GM21515 (cell line): ENCODE results near the gene SLC30A7.
"Not testable (repeated sequence)": the region's sequence is repeated elsewhere in the genome, so short reads cannot be mapped to it uniquely, and the experiment has no call there.

ENCODE experiments used
- ATAC-seq: cut with Tn5 transposase; IDR thresholded peaks from one replicate; pipeline ENCODE4 v1.9.1; 2021; ENCODE audit not compliant: unreplicated experiment

Gene SLC30A7

DNA sequence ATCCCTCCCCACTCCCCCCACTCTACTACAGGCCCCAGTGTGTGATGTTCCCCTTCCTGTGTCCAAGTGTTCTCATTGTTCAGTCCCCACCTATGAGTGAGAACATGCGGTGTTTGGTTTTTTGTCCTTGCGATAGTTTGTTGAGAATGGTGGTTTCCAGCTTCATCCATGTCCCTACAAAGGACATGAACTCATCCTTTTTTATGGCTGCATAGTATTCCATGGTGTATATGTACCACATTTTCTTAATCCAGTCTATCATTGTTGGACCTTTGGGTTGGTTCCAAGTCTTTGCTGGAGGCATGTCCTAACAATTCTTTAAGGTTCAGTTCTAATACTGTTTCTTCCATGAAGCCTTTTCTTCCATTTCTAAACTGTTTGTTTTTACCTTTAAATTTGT lies 37.7 kb downstream of the SLC30A7 start:
- ATAC-seq, result not testable (repeated sequence)

GRCh38 chr1:100936194-100936967 lies 40.5 kb downstream of the SLC30A7 start:
- ATAC-seq, result no peak

GRCh38 chr1:100941098-100941527 lies 45.2 kb downstream of the SLC30A7 start:
- no peak for ATAC-seq

GRCh38 chr1:100941580-100942216 lies 45.8 kb downstream of the SLC30A7 start:
- no peak for ATAC-seq

- no peak for ATAC-seq
Measured at GRCh38 chr1:100942304-100943046, 46.6 kb downstream of the SLC30A7 start.

- no peak for ATAC-seq
Measured at GRCh38 chr1:100943533-100943932, 47.6 kb downstream of the SLC30A7 start.

DNA sequence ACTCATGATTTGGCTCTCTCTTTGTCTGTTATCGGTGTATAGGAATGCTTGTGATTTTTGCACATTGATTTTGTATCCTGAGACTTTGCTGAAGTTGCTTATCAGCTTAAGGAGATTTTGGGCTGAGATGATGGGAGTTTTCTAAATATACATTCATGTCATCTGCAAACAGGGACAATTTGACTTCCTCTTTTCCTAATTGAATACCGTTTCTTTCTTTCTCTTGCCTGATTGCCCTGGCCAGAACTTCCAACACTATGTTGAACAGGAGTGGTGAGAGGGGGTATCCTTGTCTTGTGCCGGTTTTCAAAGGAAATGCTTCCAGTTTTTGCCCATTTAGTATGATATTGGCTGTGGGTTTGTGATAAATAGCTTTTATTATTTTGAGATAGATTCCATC lies 50.2 kb downstream of the SLC30A7 start:
- not testable (repeated sequence) for ATAC-seq

GRCh38 chr1:100947816-100948215 lies 51.9 kb downstream of the SLC30A7 start:
- ATAC-seq, result not testable (repeated sequence)

- not testable (repeated sequence) for ATAC-seq
Measured at GRCh38 chr1:100948721-100949405, 53.0 kb downstream of the SLC30A7 start.

DNA sequence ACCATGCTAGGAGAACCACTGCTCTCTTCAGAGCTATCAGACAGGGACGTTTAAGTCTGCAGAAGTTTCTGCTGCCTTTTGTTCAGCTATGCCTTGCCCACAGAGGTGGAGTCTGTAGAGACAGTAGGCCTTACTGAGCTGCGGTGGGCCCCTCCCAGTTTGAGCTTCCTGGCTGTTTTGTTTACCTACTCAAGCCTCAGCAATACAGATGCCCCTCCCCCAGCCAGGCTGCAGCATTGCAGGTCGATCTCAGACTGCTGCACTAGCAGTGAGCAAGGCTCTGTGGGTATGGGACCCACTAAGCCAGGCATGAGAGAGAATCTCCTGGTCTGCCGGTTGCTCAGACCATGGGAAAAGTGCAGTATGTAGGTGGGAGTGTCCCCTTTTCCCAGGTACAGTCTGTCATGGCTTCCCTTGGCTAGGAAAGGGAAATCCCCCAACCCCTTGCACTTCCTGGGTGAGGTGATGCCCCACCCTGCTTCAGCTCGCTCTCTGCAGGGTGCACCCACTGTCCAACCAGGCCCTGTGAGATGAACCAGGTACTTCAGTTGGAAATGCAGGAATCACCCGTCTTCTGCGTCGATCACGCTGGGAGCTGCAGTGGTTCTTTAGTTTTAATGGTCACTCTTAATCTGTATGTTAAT lies 53.7 kb downstream of the SLC30A7 start:
- peak; percentile 98 for ATAC-seq

- ATAC-seq, result no peak
Measured at GRCh38 chr1:100950337-100950736, 54.4 kb downstream of the SLC30A7 start.

DNA sequence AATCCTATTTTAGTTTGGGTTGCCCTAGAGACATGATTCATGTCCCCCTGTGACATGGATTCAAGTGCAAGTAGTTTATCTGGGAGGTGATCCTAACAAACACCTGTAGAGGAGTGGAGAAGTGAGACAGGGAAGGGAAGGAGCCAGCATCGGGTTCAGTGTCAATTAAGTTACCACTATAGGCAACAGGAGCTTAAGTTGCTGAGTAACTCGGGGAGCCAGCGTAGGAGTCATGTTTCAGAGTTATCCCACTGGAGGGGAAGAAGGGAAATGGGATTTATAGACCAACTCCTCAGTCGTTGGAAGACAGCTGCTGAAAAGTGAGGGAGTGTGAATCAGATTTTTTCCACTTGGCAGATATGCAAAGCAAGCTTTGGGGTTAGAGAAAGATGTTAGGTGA lies 54.9 kb downstream of the SLC30A7 start:
- no peak for ATAC-seq

DNA sequence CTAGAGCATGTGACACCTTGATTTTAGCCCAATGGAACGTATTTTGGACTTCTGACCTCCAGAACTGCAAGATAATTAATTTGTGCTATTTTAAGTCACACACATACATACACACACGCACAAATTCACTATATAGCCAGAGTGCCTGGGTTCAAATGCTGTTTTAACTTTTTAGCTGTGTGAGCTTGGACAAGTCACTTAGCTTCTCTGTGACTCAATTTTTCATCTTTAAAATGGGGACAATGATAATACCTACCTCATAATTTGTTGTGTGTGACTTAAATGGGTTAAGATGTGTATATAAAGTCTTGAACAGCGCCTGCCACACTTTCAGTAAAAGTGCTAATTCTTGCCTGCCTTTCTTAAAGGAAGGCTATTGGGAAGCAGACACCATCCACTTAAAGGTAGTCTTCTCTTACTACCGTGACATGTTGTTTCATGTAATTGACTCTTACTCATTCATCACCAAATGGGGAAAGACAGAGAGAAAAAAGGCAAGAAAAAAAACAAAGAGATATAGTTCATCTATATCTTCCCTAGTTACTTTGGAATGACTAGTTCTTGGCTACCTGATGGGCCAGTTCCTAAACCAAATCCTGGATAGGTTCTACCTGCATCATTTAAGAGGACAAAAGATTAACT lies 56.3 kb downstream of the SLC30A7 start:
- ATAC-seq, result no peak

GRCh38 chr1:100952970-100953369 lies 57.1 kb downstream of the SLC30A7 start:
- ATAC-seq, result not testable (repeated sequence)

DNA sequence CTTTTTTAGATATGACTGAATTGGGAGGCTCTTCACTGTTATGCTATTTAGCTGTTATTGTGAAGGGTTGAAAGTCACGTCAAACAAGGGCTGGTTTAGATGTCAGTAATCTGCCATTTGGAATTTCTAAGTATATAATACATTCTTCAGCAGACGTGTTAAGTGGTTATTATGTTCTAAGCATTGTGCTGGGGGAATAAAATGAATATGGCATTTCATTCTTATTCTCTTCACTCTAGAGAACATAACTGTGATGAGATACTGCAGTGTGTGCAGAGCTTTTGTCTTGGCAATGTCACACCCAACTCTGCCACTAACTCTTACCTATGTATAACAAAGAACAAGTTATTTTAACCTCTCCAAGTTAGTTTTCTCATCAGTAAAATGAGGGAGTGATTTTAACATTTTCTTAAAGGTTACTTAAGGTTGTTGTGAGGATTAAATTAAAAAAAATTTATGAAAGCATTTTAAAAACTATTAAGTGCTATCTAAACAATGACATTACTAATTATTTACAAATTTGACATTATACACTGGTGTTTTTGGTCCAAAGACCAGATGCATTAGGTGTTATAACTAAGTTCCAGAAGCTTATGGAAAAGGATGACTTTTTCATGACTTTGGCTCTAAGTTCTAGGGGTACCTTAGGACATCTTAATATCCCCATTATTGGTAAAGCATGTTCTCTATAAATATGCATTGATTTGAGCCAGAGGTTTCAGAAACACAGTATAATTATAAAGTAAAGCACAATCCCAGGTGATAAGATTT lies 58.3 kb downstream of the SLC30A7 start:
- ATAC-seq, result no peak

DNA sequence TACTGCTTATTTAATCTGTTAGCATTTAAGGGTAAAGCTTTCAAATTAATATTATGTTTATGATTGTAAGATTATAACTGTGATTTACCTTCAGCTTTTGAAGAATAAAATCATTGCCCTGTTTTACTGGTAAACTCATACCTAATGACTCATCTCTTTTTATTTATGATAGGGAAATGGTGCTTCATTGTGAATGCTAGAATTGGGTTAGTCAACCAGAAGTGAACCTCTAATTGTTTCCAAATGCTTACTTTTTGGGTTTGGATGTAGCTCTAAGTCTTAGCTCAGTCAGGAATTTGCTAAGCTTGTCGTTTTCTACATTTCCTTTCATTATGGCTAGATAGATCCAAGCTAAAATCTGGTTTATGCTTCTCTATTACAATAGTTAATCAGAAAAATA lies 59.4 kb downstream of the SLC30A7 start:
- no peak for ATAC-seq

DNA sequence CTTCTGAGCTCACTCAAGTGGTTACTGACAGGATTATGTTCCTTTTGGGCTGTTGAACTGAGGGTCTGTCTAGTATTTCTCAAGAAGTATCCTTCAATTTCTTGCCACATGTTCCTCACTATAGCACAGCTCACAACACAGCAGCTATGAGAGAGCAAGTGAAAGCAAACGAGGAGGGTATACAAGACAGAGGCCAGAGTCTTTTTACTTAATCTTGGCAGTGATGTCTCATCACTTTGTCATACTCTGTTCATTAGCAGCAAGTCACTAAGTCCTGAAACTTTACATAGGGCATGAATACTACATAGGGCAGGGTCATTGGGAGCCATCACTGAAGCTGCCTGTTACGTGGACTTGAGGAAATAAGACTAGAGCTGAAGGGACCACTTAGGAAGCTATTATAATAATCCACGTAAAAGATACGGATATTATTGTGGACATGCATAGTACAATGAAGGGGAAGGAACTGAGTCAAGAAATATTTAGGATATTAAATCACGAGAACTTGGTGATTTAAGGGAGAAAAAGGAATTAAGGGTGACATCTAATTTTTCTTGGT lies 63.7 kb downstream of the SLC30A7 start:
- no peak for ATAC-seq

- ATAC-seq, result no peak
Measured at GRCh38 chr1:100960098-100960497, 64.2 kb downstream of the SLC30A7 start.

- no peak for ATAC-seq
Measured at GRCh38 chr1:100968621-100969020, 72.7 kb downstream of the SLC30A7 start.
